ENCODE measurements around the gene ASB17. TPM values are rescaled to one million over a fixed set of nuclear protein-coding genes. Genes with fewer than 3 reads are reported as not detected.

The ASB17 gene
- total and polyA plus RNA-seq, 10 of the 15 experiments (the other 5 are each of a cell fraction or from before 2014, with no cell fraction given): 0.05 TPM; not detected in 9

DNA sequence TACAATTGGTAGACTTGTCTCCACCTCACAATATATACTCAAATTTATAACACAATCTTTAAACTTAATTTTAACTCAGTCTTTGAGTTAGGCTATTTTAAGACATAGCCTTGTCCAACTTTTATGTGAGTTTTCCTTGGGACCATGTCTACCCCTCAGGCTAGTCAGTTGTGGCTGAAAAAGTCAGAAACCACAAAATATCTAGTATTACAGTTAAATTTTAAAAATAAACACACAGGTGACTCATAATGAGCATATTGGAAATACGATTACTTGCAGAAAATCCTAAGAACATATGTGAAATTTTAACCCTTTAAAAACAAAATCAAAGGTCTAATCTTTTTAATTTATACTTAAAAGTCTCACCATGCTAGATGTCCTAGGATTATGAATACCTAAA lies 4.8 kb upstream of the ASB17 start (continued):
- peak; percentile 85; the same call in 1 of the 2 replicates for TF ChIP-seq NFIC (IDR thresholded peaks at IDR 0.05; ENCODE audit: low read depth, low read length)
- no peak for TF ChIP-seq ZNF207 (IDR thresholded peaks at IDR 0.05; ENCODE audit: borderline replicate concordance)
- no peak for TF ChIP-seq TAF1 (IDR thresholded peaks at IDR 0.05; ENCODE audit: borderline replicate concordance, low read depth, low read length)

DNA sequence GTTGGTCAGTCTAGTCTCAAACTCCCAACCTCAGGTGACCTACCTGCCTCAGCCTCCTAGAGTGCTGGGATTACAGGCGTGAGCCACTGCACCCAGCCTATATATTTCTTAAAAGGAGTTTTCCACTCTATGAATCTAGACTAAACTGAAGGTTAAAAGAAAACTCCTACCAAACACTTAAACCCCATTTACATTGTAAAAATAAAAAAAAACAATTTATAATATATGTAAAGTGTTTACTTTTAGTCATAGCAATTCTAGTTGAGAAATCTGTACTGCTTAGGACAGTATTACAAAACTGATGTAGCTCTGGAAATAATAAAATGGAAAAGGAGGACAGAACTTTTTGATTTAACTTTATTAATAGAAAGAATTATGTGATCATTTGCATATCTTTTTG lies 9.5 kb downstream of the ASB17 start:
- no peak overlapping the region for H3K27ac ChIP-seq (ENCODE audit: control insufficient read depth, insufficient read depth)
- intact Hi-C loops (cut with micrococcal nuclease; ENCODE audit: unreplicated experiment) (no loop called here), in situ Hi-C loops (cut with MboI) (loop anchor here (25.0 kb wide), 1 partner anchor 1215 kb away; no protein-coding TSS in a partner anchor)
- no peaks in the 10 kb centered on the region for H3K4me1 ChIP-seq (ENCODE audit: control insufficient read depth, insufficient read depth, low read length)
- POLR2A ChIA-PET: no interaction called here
- no peak overlapping the region for H2AFZ ChIP-seq (ENCODE audit: control insufficient read depth, low read depth, low read length)
- no peaks in the 10 kb centered on the region for H4K20me1 ChIP-seq (ENCODE audit: control insufficient read depth, insufficient read depth)
- RAD21 ChIA-PET (ENCODE audit: unreplicated experiment): no interaction called here
- FAIRE-seq (no peak), DNase-seq (ENCODE audit: low read depth, low spot score) (no peak), ATAC-seq (no peak)
- no peaks in the 10 kb centered on the region for H3K9me3 ChIP-seq (replicated peaks; ENCODE audit: control insufficient read depth, insufficient read depth, low read length)
- no peak overlapping the region for H3K4me3 ChIP-seq
- 6% methylated on average over 1 of the region's 1 CpG for WGBS (ENCODE audit: insufficient coverage, insufficient replicate concordance, low lambda C conversion rate, missing lambda C conversion rate)
- CTCF ChIA-PET: interaction anchor here (1.0 kb wide), 1 partner anchor 14 kb away, joined by 3 read pairs; no protein-coding TSS in a partner anchor
- H3K79me2 ChIP-seq (ENCODE audit: control insufficient read depth, insufficient read depth, low read length): no peaks in the 10 kb centered on the region
- H3K9ac ChIP-seq (ENCODE audit: control insufficient read depth, insufficient read depth, low read length): no peak overlapping the region
- SMC1A ChIA-PET (ENCODE audit: uncharacterized antibody, unreplicated experiment): no interaction called here
- no peak overlapping the region for H3K4me2 ChIP-seq (ENCODE audit: control insufficient read depth, insufficient read depth)
- BruUV-seq (replicated peaks): no TSS peak
- H3K36me3 ChIP-seq (ENCODE audit: control insufficient read depth in 2 of 2, insufficient read depth in 2 of 2, low read length in 1 of 2): no peaks in the 10 kb centered on the region
- H3K27me3 ChIP-seq (replicated peaks in 1 of 2; ENCODE audit: control insufficient read depth in 2 of 2, insufficient read depth in 2 of 2, low read length in 1 of 2): no peaks in the 10 kb centered on the region
- TF ChIP-seq, protein P1, sequence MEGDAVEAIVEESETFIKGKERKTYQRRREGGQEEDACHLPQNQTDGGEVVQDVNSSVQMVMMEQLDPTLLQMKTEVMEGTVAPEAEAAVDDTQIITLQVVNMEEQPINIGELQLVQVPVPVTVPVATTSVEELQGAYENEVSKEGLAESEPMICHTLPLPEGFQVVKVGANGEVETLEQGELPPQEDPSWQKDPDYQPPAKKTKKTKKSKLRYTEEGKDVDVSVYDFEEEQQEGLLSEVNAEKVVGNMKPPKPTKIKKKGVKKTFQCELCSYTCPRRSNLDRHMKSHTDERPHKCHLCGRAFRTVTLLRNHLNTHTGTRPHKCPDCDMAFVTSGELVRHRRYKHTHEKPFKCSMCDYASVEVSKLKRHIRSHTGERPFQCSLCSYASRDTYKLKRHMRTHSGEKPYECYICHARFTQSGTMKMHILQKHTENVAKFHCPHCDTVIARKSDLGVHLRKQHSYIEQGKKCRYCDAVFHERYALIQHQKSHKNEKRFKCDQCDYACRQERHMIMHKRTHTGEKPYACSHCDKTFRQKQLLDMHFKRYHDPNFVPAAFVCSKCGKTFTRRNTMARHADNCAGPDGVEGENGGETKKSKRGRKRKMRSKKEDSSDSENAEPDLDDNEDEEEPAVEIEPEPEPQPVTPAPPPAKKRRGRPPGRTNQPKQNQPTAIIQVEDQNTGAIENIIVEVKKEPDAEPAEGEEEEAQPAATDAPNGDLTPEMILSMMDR (IDR thresholded peaks at IDR 0.05 in 2 of 3, conservative IDR thresholded peaks at IDR 0.05 in 1 of 3; ENCODE audit: control insufficient read depth in 2 of 3, extremely low read depth in 1 of 3, insufficient read depth in 1 of 3, low read depth in 3 of 3, low read length in 3 of 3): no peak
- no peak for TF ChIP-seq ZZZ3 (IDR thresholded peaks at IDR 0.05; ENCODE audit: control insufficient read depth, insufficient read length, low read depth)
- no peak for TF ChIP-seq RAD21 (IDR thresholded peaks at IDR 0.05; ENCODE audit: insufficient read depth, low read depth, low read length)
- no peak for TF ChIP-seq NFIC (IDR thresholded peaks at IDR 0.05; ENCODE audit: low read depth, low read length)
- TF ChIP-seq, protein P2, sequence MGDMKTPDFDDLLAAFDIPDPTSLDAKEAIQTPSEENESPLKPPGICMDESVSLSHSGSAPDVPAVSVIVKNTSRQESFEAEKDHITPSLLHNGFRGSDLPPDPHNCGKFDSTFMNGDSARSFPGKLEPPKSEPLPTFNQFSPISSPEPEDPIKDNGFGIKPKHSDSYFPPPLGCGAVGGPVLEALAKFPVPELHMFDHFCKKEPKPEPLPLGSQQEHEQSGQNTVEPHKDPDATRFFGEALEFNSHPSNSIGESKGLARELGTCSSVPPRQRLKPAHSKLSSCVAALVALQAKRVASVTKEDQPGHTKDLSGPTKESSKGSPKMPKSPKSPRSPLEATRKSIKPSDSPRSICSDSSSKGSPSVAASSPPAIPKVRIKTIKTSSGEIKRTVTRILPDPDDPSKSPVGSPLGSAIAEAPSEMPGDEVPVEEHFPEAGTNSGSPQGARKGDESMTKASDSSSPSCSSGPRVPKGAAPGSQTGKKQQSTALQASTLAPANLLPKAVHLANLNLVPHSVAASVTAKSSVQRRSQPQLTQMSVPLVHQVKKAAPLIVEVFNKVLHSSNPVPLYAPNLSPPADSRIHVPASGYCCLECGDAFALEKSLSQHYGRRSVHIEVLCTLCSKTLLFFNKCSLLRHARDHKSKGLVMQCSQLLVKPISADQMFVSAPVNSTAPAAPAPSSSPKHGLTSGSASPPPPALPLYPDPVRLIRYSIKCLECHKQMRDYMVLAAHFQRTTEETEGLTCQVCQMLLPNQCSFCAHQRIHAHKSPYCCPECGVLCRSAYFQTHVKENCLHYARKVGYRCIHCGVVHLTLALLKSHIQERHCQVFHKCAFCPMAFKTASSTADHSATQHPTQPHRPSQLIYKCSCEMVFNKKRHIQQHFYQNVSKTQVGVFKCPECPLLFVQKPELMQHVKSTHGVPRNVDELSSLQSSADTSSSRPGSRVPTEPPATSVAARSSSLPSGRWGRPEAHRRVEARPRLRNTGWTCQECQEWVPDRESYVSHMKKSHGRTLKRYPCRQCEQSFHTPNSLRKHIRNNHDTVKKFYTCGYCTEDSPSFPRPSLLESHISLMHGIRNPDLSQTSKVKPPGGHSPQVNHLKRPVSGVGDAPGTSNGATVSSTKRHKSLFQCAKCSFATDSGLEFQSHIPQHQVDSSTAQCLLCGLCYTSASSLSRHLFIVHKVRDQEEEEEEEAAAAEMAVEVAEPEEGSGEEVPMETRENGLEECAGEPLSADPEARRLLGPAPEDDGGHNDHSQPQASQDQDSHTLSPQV (IDR thresholded peaks at IDR 0.05): no peak
- no peak for TF ChIP-seq ZSCAN29 (IDR thresholded peaks at IDR 0.05)
- TF ChIP-seq POLR2AphosphoS2 (IDR thresholded peaks at IDR 0.05; ENCODE audit: low read depth, low read length): no peak
- no peak for TF ChIP-seq BACH1 (IDR thresholded peaks at IDR 0.05; ENCODE audit: borderline replicate concordance)
- TF ChIP-seq NKRF (conservative IDR thresholded peaks at IDR 0.05): no peak
- TF ChIP-seq EGR1 (IDR thresholded peaks at IDR 0.05; ENCODE audit: borderline replicate concordance in 1 of 2, low read depth in 2 of 2, low read length in 2 of 2): no peak
- no peak for TF ChIP-seq HCFC1 (IDR thresholded peaks at IDR 0.05; ENCODE audit: low read length)
- TF ChIP-seq, protein P3, sequence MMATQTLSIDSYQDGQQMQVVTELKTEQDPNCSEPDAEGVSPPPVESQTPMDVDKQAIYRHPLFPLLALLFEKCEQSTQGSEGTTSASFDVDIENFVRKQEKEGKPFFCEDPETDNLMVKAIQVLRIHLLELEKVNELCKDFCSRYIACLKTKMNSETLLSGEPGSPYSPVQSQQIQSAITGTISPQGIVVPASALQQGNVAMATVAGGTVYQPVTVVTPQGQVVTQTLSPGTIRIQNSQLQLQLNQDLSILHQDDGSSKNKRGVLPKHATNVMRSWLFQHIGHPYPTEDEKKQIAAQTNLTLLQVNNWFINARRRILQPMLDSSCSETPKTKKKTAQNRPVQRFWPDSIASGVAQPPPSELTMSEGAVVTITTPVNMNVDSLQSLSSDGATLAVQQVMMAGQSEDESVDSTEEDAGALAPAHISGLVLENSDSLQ (IDR thresholded peaks at IDR 0.05): no peak

All from GM12878 (cell line).